Measurements from ENCODE around the gene C1orf105. TPM values are rescaled to one million over a fixed set of nuclear protein-coding genes. Genes with fewer than 3 reads are reported as not detected.

The C1orf105 gene
- total RNA-seq, 4 donors from 2014 or later = 0.61 to 0.67 TPM; not detected in 2

DNA sequence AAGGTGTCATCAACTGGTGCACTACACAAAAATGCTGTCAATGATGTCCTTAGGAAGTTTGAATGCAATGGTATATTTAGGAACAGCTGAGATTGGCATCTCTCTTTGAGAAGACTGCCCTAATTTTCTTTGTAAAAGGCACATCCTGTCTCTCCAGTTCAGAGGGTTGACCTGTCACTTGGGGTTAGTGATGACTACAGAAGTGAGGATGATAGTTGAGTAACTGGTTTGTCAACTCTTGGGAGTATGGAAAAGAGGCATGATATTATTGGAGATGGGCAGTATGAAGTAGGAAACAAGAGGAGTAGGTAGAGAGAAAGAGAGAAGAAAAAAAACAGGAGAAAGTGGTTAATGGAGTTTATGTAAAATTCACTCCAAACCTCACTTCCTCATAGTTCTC lies 63.8 kb downstream of the C1orf105 start:
- TF ChIP-seq POLR2A (IDR thresholded peaks at IDR 0.05) = no peak
- TF ChIP-seq, protein P1, sequence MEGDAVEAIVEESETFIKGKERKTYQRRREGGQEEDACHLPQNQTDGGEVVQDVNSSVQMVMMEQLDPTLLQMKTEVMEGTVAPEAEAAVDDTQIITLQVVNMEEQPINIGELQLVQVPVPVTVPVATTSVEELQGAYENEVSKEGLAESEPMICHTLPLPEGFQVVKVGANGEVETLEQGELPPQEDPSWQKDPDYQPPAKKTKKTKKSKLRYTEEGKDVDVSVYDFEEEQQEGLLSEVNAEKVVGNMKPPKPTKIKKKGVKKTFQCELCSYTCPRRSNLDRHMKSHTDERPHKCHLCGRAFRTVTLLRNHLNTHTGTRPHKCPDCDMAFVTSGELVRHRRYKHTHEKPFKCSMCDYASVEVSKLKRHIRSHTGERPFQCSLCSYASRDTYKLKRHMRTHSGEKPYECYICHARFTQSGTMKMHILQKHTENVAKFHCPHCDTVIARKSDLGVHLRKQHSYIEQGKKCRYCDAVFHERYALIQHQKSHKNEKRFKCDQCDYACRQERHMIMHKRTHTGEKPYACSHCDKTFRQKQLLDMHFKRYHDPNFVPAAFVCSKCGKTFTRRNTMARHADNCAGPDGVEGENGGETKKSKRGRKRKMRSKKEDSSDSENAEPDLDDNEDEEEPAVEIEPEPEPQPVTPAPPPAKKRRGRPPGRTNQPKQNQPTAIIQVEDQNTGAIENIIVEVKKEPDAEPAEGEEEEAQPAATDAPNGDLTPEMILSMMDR (IDR thresholded peaks at IDR 0.05 in 4 of 5, conservative IDR thresholded peaks at IDR 0.05 in 1 of 5) = no peak
- in situ Hi-C loops (cut with MboI; ENCODE audit: low sequenced_read_pairs in 4 of 4) = no loop called here

DNA sequence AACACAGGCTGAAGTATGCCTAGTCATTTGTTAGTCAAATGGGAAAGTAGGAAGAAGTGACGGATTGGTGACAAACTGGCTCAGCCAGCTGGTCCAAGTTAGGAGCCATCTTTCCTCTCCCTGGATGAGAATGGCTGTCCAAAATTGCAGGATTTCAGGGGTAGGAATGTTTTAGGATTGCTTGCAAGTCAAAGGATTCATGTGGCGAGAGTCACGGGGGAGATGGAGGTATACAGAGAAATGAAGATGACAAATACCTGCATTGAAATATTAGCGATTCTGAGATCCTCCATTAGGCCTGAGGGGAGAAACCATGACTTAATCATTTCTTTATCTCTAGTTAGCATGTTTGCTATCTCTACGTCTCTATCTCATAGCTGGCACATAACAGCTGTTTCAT lies 65.1 kb downstream of the C1orf105 start:
- no peak overlapping the region for H3K4me3 ChIP-seq
- ATAC-seq = no peak
- in situ Hi-C loops (cut with MboI; ENCODE audit: low sequenced_read_pairs in 4 of 4) = no loop called here
- intact Hi-C loops (cut with DNase I; ENCODE audit: low total_unique reads) = no loop called here
- no peaks in the 10 kb centered on the region for H3K36me3 ChIP-seq
- peaks cover 0 to 5% (median 0%) of the 10 kb centered on the region in 3 donors for H3K27me3 ChIP-seq
- H3K9me3 ChIP-seq = no peaks in the 10 kb centered on the region
- no peak for DNase-seq
- H3K27ac ChIP-seq = no peak overlapping the region
- peaks cover 0 to 1% of the 10 kb centered on the region in 2 donors for H3K4me1 ChIP-seq
- TF ChIP-seq, protein P1 (IDR thresholded peaks at IDR 0.05 in 4 of 5, conservative IDR thresholded peaks at IDR 0.05 in 1 of 5) = no peak
- TF ChIP-seq POLR2A (IDR thresholded peaks at IDR 0.05) = no peak

More for the DNA sequence above, 63.8 kb downstream of the C1orf105 start:
- peaks cover 0 to 5% (median 0%) of the 10 kb centered on the region in 3 donors for H3K27me3 ChIP-seq
- DNase-seq = no peak
- H3K4me3 ChIP-seq = no peak overlapping the region
- H3K9me3 ChIP-seq = no peaks in the 10 kb centered on the region
- intact Hi-C loops (cut with DNase I; ENCODE audit: low total_unique reads) = no loop called here
- no peak overlapping the region for H3K27ac ChIP-seq
- H3K36me3 ChIP-seq = no peaks in the 10 kb centered on the region
- peaks cover 0 to 6% of the 10 kb centered on the region in 2 donors for H3K4me1 ChIP-seq
- ATAC-seq = no peak

DNA sequence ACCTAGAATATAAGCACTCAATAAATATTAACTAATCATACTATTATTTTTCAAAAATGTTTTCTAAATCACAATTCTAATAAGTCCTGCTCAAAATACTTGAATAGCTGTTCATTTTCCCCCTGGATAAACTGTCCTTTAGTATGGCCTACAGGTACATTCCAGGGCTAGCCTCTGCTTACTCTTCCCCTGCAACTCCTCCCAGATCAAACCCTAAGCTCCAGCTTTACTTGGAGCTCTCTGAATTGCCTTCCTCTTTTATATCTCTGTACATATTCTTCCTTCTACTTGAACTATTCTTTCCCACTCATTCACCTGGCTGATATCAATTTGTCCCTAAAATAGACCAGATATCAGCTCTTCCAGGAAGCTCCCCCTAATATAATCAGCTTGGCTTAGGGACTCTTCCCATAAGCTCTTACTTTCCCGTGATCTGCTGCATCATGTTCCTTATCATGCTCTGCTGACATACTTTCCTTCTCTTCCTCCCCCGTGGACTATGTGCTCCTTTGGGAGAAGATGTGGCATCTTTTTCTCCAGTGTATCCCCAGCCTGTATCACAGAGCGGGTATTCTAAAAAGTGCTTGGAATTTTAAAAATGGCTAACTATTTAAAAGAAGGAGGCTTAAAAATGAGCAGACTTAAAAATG lies 66.4 kb downstream of the C1orf105 start:
- no peak overlapping the region for H3K27ac ChIP-seq
- no peaks in the 10 kb centered on the region for H3K9me3 ChIP-seq
- TF ChIP-seq, protein P1 (IDR thresholded peaks at IDR 0.05 in 4 of 5, conservative IDR thresholded peaks at IDR 0.05 in 1 of 5) = no peak
- TF ChIP-seq POLR2A (IDR thresholded peaks at IDR 0.05) = no peak
- no peaks in the 10 kb centered on the region for H3K36me3 ChIP-seq
- in situ Hi-C loops (cut with MboI; ENCODE audit: low sequenced_read_pairs in 4 of 4) = no loop called here
- intact Hi-C loops (cut with DNase I; ENCODE audit: low total_unique reads) = no loop called here
- no peak for DNase-seq
- H3K4me3 ChIP-seq = no peak overlapping the region
- H3K27me3 ChIP-seq = peaks cover 0 to 5% (median 0%) of the 10 kb centered on the region in 3 donors
- no peak for ATAC-seq
- no peaks in the 10 kb centered on the region for H3K4me1 ChIP-seq

DNA sequence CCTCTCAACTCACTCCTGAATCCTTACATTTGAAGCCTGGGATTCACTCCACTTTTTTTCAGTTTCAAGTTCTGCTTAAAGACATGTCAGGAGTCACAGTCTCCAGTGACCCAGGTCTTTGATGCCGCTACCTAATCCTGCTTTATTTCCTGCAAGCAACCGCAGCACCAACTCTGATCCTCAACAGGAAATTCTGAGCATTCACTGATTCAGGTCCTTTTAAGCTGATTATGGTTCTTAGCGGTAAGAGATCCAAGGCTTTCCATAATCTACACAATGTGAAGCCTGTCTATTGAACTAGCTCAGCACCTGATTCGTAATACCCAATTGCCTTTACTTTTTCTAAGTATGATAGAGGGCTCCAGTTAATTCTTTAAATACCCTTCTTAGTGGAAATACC lies 67.1 kb downstream of the C1orf105 start:
- intact Hi-C loops (cut with DNase I; ENCODE audit: low total_unique reads) = no loop called here
- Histone ChIP-seq H3K4me1 (no peaks in the 10 kb centered on the region), H3K27me3 (peaks cover 0 to 5% (median 0%) of the 10 kb centered on the region in 3 donors), H3K9me3 (no peaks in the 10 kb centered on the region), H3K36me3 (no peaks in the 10 kb centered on the region), H3K27ac (no peak overlapping the region), H3K4me3 (no peak overlapping the region)
- TF ChIP-seq, protein P1 (IDR thresholded peaks at IDR 0.05 in 4 of 5, conservative IDR thresholded peaks at IDR 0.05 in 1 of 5) = no peak
- no peak for TF ChIP-seq POLR2A (IDR thresholded peaks at IDR 0.05)
- DNase-seq = no peak
- in situ Hi-C loops (cut with MboI; ENCODE audit: low sequenced_read_pairs in 4 of 4) = no loop called here
- no peak for ATAC-seq

All from gastrocnemius medialis (tissue), 4 donors.